ENCODE results near the gene SFT2D3.

SFT2D3 gene

GRCh38 chr2:127701193-127701650, at the start of gene SFT2D3:
Gene SFT2D3 (plus strand): TSS chr2:127701497. CDS start chr2:127701529, 32 bp downstream.
- peaks cover 35% of the 10 kb centered on the region for H3K4me1 ChIP-seq (ENCODE audit: control insufficient read depth, low read length)
- peaks cover 6% of the 10 kb centered on the region; the same call in 1 of the 2 replicates for H4K20me1 ChIP-seq (ENCODE audit: control insufficient read depth, insufficient read depth, low read depth, low read length)
- peaks cover 38% of the 10 kb centered on the region for H3K36me3 ChIP-seq (ENCODE audit: control insufficient read depth, low read length)
- H3K27ac ChIP-seq (ENCODE audit: low read depth, low read length), result peak within 1 kb of the TSS; percentile 65
- H3K4me3 ChIP-seq (ENCODE audit: low read length), result peak within 1 kb of the TSS; percentile 84
- H3K4me2 ChIP-seq (ENCODE audit: low read length), result peak within 1 kb of the TSS; percentile 91
- peaks cover 22% of the 10 kb centered on the region for H3F3A ChIP-seq (ENCODE audit: control insufficient read depth, insufficient read depth)
- H3K27me3 ChIP-seq (ENCODE audit: control insufficient read depth, low read length), result no peaks in the 10 kb centered on the region
- no peaks in the 10 kb centered on the region for H3K9me2 ChIP-seq (replicated peaks; ENCODE audit: control insufficient read depth, low read length)
- no peaks in the 10 kb centered on the region for H3K9me3 ChIP-seq (ENCODE audit: control insufficient read depth, insufficient read depth, low read length)
- TF ChIP-seq CTCF (IDR thresholded peaks at IDR 0.05; ENCODE audit: low read depth, low read length, poor library complexity, severe bottlenecking) (no peak), EZH2phosphoT487 (IDR thresholded peaks at IDR 0.05; ENCODE audit: borderline replicate concordance, low read length) (no peak)
- peaks cover 33% of the 10 kb centered on the region for H3K79me2 ChIP-seq (ENCODE audit: control insufficient read depth, low read length)

DNA sequence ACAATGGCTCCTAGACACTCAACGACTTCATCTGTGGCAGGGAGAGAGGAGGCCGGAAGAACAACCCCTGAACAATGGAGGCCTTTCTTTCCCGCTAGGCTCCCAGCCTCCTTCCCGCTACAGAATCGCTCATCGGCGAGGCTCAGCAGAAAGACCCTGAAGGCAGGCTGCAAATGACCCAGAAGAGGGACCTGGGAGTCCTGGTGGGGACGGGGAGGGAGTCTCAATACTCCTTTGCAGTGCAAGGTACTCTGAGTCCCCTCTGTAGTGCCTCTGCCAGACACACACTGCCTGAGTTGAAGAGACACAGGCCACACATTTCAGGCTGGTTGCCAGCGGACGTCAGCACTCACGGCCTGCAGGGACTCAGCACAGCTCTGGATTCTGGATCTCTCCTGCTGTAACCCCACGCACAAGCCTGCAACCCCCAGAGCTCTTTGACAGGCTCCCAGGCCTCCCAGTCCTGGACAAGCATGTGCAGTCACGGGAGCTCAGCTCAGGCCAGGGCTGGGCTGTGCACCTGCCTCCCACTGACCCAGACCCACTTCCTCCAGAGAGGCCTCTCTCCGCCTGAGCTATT, 49.2 kb upstream of the SFT2D3 start:
- H3K27me3 ChIP-seq (ENCODE audit: control insufficient read depth, low read length), result no peaks in the 10 kb centered on the region
- TF ChIP-seq EZH2phosphoT487 (IDR thresholded peaks at IDR 0.05; ENCODE audit: borderline replicate concordance, low read length), result no peak
- no peak for TF ChIP-seq CTCF (IDR thresholded peaks at IDR 0.05; ENCODE audit: low read depth, low read length, poor library complexity, severe bottlenecking)

GRCh38 chr2:127652786-127653357, 48.4 kb upstream of the SFT2D3 start:
- Histone ChIP-seq H3K36me3 (ENCODE audit: control insufficient read depth, low read length) (no peaks in the 10 kb centered on the region), H3K4me1 (ENCODE audit: control insufficient read depth, low read length) (peaks cover 30% of the 10 kb centered on the region), H4K20me1 (ENCODE audit: control insufficient read depth, insufficient read depth, low read depth, low read length) (no peaks in the 10 kb centered on the region), H3K4me2 (ENCODE audit: low read length) (peak overlapping the region; percentile 59), H3K79me2 (ENCODE audit: control insufficient read depth, low read length) (no peaks in the 10 kb centered on the region), H3K27me3 (ENCODE audit: control insufficient read depth, low read length) (no peaks in the 10 kb centered on the region), H3K4me3 (ENCODE audit: low read length) (peak overlapping the region; percentile 25), H3K27ac (ENCODE audit: low read depth, low read length) (peak overlapping the region; percentile 11; the same call in 1 of the 2 replicates), H3F3A (ENCODE audit: control insufficient read depth, insufficient read depth) (no peaks in the 10 kb centered on the region; the same call in 1 of the 2 replicates), H3K9me2 (replicated peaks; ENCODE audit: control insufficient read depth, low read length) (no peaks in the 10 kb centered on the region), H3K9me3 (ENCODE audit: control insufficient read depth, insufficient read depth, low read length) (no peaks in the 10 kb centered on the region)
- TF ChIP-seq EZH2phosphoT487 (IDR thresholded peaks at IDR 0.05; ENCODE audit: borderline replicate concordance, low read length) (no peak), CTCF (IDR thresholded peaks at IDR 0.05; ENCODE audit: low read depth, low read length, poor library complexity, severe bottlenecking) (no peak)

More for the DNA sequence above, 49.2 kb upstream of the SFT2D3 start:
- Histone ChIP-seq H3K36me3 (ENCODE audit: control insufficient read depth, low read length) (no peaks in the 10 kb centered on the region), H4K20me1 (ENCODE audit: control insufficient read depth, insufficient read depth, low read depth, low read length) (no peaks in the 10 kb centered on the region), H3K4me3 (ENCODE audit: low read length) (peak overlapping the region; percentile 25), H3K79me2 (ENCODE audit: control insufficient read depth, low read length) (no peaks in the 10 kb centered on the region), H3K4me2 (ENCODE audit: low read length) (peak overlapping the region; percentile 59), H3K27ac (ENCODE audit: low read depth, low read length) (peak overlapping the region; percentile 11; the same call in 1 of the 2 replicates), H3K9me3 (ENCODE audit: control insufficient read depth, insufficient read depth, low read length) (no peaks in the 10 kb centered on the region), H3K9me2 (replicated peaks; ENCODE audit: control insufficient read depth, low read length) (no peaks in the 10 kb centered on the region), H3K4me1 (ENCODE audit: control insufficient read depth, low read length) (peaks cover 30% of the 10 kb centered on the region), H3F3A (ENCODE audit: control insufficient read depth, insufficient read depth) (no peaks in the 10 kb centered on the region; the same call in 1 of the 2 replicates)
